ENCODE results near the gene TRIM17. TPM values are rescaled to one million over a fixed set of nuclear protein-coding genes. Genes with fewer than 3 reads are reported as not detected.

The TRIM17 gene
- total RNA-seq, 1 experiment from 2014 or later, result not detected

DNA sequence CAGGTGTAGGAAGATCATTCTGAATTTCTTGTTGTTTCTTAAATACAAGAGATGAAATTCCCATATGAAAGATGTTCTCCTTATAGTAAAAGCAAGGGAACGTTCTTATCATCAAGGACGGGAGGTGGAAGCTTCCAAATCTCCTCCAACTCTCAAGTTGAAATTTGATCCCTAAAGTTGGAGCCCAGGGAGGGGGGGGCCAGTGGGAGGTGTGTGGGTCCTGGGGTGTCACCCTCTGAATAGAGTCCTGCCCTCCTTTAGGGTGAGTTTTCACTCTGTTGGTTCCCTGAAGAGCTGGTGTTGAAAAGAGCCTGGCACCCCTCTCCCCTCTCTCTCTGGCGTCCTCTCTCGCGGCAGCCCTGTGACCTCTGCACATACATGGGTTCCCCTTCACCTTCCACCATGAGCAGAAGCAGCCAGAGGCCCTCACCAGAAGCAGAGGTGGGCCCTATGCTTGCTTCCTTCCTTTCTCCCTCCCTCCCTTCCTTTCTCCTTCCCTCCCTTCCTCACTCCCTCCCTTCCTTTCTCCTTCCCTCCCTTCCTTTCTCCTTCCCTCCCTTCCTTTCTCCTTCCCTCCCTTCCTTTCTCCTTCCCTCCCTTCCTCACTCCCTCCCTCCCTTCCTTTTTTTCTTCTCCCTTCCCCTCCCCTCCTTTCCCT lies 10.0 kb upstream of the TRIM17 start:
- H3F3A ChIP-seq (ENCODE audit: low read length, unreplicated experiment), result no peaks in the 10 kb centered on the region
- no peaks in the 10 kb centered on the region for H3K79me2 ChIP-seq (ENCODE audit: low read length)
- no peak overlapping the region for H3K4me2 ChIP-seq (ENCODE audit: low read length)
- no peaks in the 10 kb centered on the region for H3K9me2 ChIP-seq (replicated peaks; ENCODE audit: low read length)
- H3K4me3 ChIP-seq (ENCODE audit: low read length), result no peak overlapping the region
- no peaks in the 10 kb centered on the region for H4K20me1 ChIP-seq (ENCODE audit: low read length)
- H3K36me3 ChIP-seq (ENCODE audit: low read depth, low read length), result no peaks in the 10 kb centered on the region
- CTCF ChIA-PET, result no interaction called here
- POLR2A ChIA-PET (ENCODE audit: unreplicated experiment), result no interaction called here
- no peak for DNase-seq
- H3K9ac ChIP-seq (ENCODE audit: low read length), result no peak overlapping the region
- H3K4me1 ChIP-seq (ENCODE audit: insufficient read depth, low read length), result peaks cover 9% of the 10 kb centered on the region
- no peak overlapping the region for H2AFZ ChIP-seq (ENCODE audit: low read length)
- no peak for TF ChIP-seq EZH2phosphoT487 (IDR thresholded peaks at IDR 0.05; ENCODE audit: borderline replicate concordance, low read length)
- TF ChIP-seq CTCF (conservative IDR thresholded peaks at IDR 0.05; ENCODE audit: low read depth, low read length), result no peak
- no peak for TF ChIP-seq EZH2 (IDR thresholded peaks at IDR 0.05; ENCODE audit: low read length, unreplicated experiment)
- BruUV-seq (replicated peaks), result no TSS peak
- intact Hi-C loops (cut with micrococcal nuclease), result no loop called here
- no peak for ATAC-seq
- no peaks in the 10 kb centered on the region for H3K27me3 ChIP-seq (ENCODE audit: low read length)
- H3K9me3 ChIP-seq (ENCODE audit: low read length), result no peaks in the 10 kb centered on the region
- no peak overlapping the region for H3K27ac ChIP-seq (ENCODE audit: low read length)

- H4K20me1 ChIP-seq (ENCODE audit: low read length), result no peaks in the 10 kb centered on the region
- BruUV-seq (replicated peaks), result no TSS peak
- H2AFZ ChIP-seq (ENCODE audit: low read length), result no peak overlapping the region
- H3K4me3 ChIP-seq (ENCODE audit: low read length), result no peak overlapping the region
- no peaks in the 10 kb centered on the region for H3K79me2 ChIP-seq (ENCODE audit: low read length)
- ChIA-PET CTCF (no interaction called here), POLR2A (ENCODE audit: unreplicated experiment) (no interaction called here)
- H3K9me2 ChIP-seq (replicated peaks; ENCODE audit: low read length), result no peaks in the 10 kb centered on the region
- H3K27me3 ChIP-seq (ENCODE audit: low read length), result no peaks in the 10 kb centered on the region
- intact Hi-C loops (cut with micrococcal nuclease), result no loop called here
- H3K4me1 ChIP-seq (ENCODE audit: insufficient read depth, low read length), result peaks cover 2% of the 10 kb centered on the region
- DNase-seq (no peak), ATAC-seq (no peak)
- no peak overlapping the region for H3K9ac ChIP-seq (ENCODE audit: low read length)
- H3K4me2 ChIP-seq (ENCODE audit: low read length), result no peak overlapping the region
- H3K36me3 ChIP-seq (ENCODE audit: low read depth, low read length), result no peaks in the 10 kb centered on the region
- TF ChIP-seq CTCF (conservative IDR thresholded peaks at IDR 0.05; ENCODE audit: low read depth, low read length), result no peak
- no peak for TF ChIP-seq EZH2 (IDR thresholded peaks at IDR 0.05; ENCODE audit: low read length, unreplicated experiment)
- no peak for TF ChIP-seq EZH2phosphoT487 (IDR thresholded peaks at IDR 0.05; ENCODE audit: borderline replicate concordance, low read length)
- no peak overlapping the region for H3K27ac ChIP-seq (ENCODE audit: low read length)
- no peaks in the 10 kb centered on the region for H3K9me3 ChIP-seq (ENCODE audit: low read length)
- no peaks in the 10 kb centered on the region for H3F3A ChIP-seq (ENCODE audit: low read length, unreplicated experiment)
These were observed 8.3 kb upstream of the TRIM17 start for GRCh38 chr1:228424685-228425660.

Data from PC-3 (cell line).